Endothelial cell of umbilical vein (primary cell): Measurements from ENCODE around the gene LSM14A.

Experiments used
- CTCF ChIP-seq, 2 donors: IDR thresholded peaks; 1 replicate in 1 of 2; 2 replicates in 1 of 2; pipeline ENCODE4 v1.5.1; 2011; ENCODE audit warnings: low read length in 2 of 2, mild to moderate bottlenecking in 2 of 2, moderate library complexity in 2 of 2, control low read depth in 1 of 2, inconsistent platforms in 1 of 2, low read depth in 1 of 2; ENCODE audit not compliant: insufficient read depth in 1 of 2; ENCODE audit errors: extremely low read depth in 1 of 2
- EZH2 ChIP-seq: IDR thresholded peaks from 2 replicates; pipeline ENCODE4 v1.6.1; 2012; ENCODE audit warnings: borderline replicate concordance, low read depth, mild to moderate bottlenecking, moderate library complexity, low read length, inconsistent platforms; ENCODE audit not compliant: severe bottlenecking
- FOS ChIP-seq: IDR thresholded peaks from 2 replicates; pipeline ENCODE4 v1.6.1; 2011; ENCODE audit warnings: mild to moderate bottlenecking, low read length, moderate library complexity, borderline replicate concordance; ENCODE audit not compliant: insufficient read depth
- GATA2 ChIP-seq: IDR thresholded peaks from 2 replicates; pipeline ENCODE4 v1.7.0; 2011; ENCODE audit warnings: low read depth, mild to moderate bottlenecking, moderate library complexity, mixed read lengths, low read length; ENCODE audit not compliant: insufficient read length, insufficient read depth
- JUN ChIP-seq: IDR thresholded peaks from 2 replicates; pipeline ENCODE4 v1.6.1; 2011; ENCODE audit warnings: borderline replicate concordance, low read depth; ENCODE audit not compliant: insufficient read length, insufficient read depth
- MAX ChIP-seq: IDR thresholded peaks from 2 replicates; pipeline ENCODE4 v1.6.1; 2011; ENCODE audit not compliant: insufficient read depth, insufficient read length
- MYC ChIP-seq: IDR thresholded peaks from one replicate; pipeline ENCODE4 v1.6.1; 2011; ENCODE audit warnings: mild to moderate bottlenecking, low read depth, low read length
- POLR2A ChIP-seq: IDR thresholded peaks from 2 replicates; pipeline ENCODE4 v1.6.1; 2012; ENCODE audit warnings: low read depth, mild to moderate bottlenecking, control low read depth, low read length
- POLR2AphosphoS5 ChIP-seq: IDR thresholded peaks from 2 replicates; pipeline ENCODE4 v1.6.1; 2012; ENCODE audit warnings: low read depth, mild to moderate bottlenecking, control low read depth, low read length, moderate library complexity; ENCODE audit not compliant: insufficient read depth

- TF ChIP-seq POLR2A = no peak
- TF ChIP-seq JUN = no peak
- TF ChIP-seq POLR2AphosphoS5 = no peak
- no peak for TF ChIP-seq EZH2
- TF ChIP-seq CTCF (IDR thresholded peaks at IDR 0.05; ENCODE audit: extremely low read depth in 1 of 2, insufficient read depth in 1 of 2, low read depth in 1 of 2, low read length in 2 of 2) = no peak
- TF ChIP-seq MYC = no peak
- no peak for TF ChIP-seq MAX
- no peak for TF ChIP-seq FOS
- TF ChIP-seq GATA2 = no peak
These were observed 82.6 kb downstream of the LSM14A start for GRCh38 chr19:34254698-34255432.
